Left ventricle myocardium inferior (tissue), 1 donor: ENCODE data around the gene KCP. TPM values are rescaled to one million over a fixed set of nuclear protein-coding genes. Genes with fewer than 3 reads are reported as not detected.

Experiments used
- DNase-seq: peaks from one replicate; pipeline ENCODE4 v3.0.0-alpha.2; 2020
- H3K27ac ChIP-seq: fragments of 200-600 bp; replicated peaks from 2 replicates; pipeline ENCODE4 v1.8.0; 2021
- H3K27me3 ChIP-seq: fragments of 200-600 bp; 2 replicates; pipeline ENCODE4 v1.8.0; 2021; ENCODE audit warnings: low read depth
- H3K36me3 ChIP-seq: fragments of 200-600 bp; 2 replicates; pipeline ENCODE4 v1.8.0; 2021
- H3K4me1 ChIP-seq: fragments of 200-600 bp; 2 replicates; pipeline ENCODE4 v1.8.0; 2021
- H3K4me3 ChIP-seq: fragments of 200-600 bp; 2 replicates; pipeline ENCODE4 v1.8.0; 2021; ENCODE audit warnings: mild to moderate bottlenecking, moderate library complexity
- H3K9me3 ChIP-seq: fragments of 200-600 bp; replicated peaks from 2 replicates; pipeline ENCODE4 v1.8.0; 2021
- CTCF ChIP-seq: fragments of 200-600 bp; IDR thresholded peaks from 2 replicates; pipeline ENCODE4 v1.8.0; 2021; ENCODE audit warnings: antibody characterized with exemption, mild to moderate bottlenecking, borderline replicate concordance
- intact Hi-C: fragments of 100-400 bp; cut with micrococcal nuclease; formaldehyde crosslinking; loops from one replicate; pipeline ENCODE4 v1.11.0; 2022
- total RNA-seq: library from RNA; stranded (reverse); fragmentation: NEBNext Ultra II Directional; extraction: Animal tissue kit (Norgen Biotek cat#: 25700); gene quantifications from one replicate; pipeline ENCODE4 v1.2.1, GENCODE V29; 2021
- donor health status: DM: no; HTN: yes; CAD: no; lungs with severe emphysema.

KCP gene
- total RNA-seq, 1 donor from 2014 or later, result 0.19 TPM

GRCh38 chr7:128856001-128856718 is 54.3 kb downstream of the KCP start:
- intact Hi-C loops, result no loop called here
- DNase-seq, result no peak
- no peak for TF ChIP-seq CTCF
- Histone ChIP-seq H3K4me3 (no peak overlapping the region), H3K4me1 (peaks cover 39% of the 10 kb centered on the region), H3K36me3 (peaks cover 60% of the 10 kb centered on the region), H3K27me3 (no peaks in the 10 kb centered on the region), H3K9me3 (no peaks in the 10 kb centered on the region), H3K27ac (peak overlapping the region; percentile 30)

- TF ChIP-seq CTCF, result no peak
- peaks cover 66% of the 10 kb centered on the region for H3K36me3 ChIP-seq
- no peak overlapping the region for H3K4me3 ChIP-seq
- H3K4me1 ChIP-seq, result peaks cover 34% of the 10 kb centered on the region
- H3K27me3 ChIP-seq, result no peaks in the 10 kb centered on the region
- H3K9me3 ChIP-seq, result no peaks in the 10 kb centered on the region
- peak overlapping the region; percentile 4 for H3K27ac ChIP-seq
- intact Hi-C loops, result no loop called here
- no peak for DNase-seq
These were observed 55.0 kb downstream of the KCP start for GRCh38 chr7:128855559-128855958.

- no peak for TF ChIP-seq CTCF
- no peak for DNase-seq
- Histone ChIP-seq H3K36me3 (peaks cover 78% of the 10 kb centered on the region), H3K27me3 (no peaks in the 10 kb centered on the region), H3K4me1 (peaks cover 22% of the 10 kb centered on the region), H3K27ac (no peak overlapping the region), H3K9me3 (no peaks in the 10 kb centered on the region), H3K4me3 (no peak overlapping the region)
- intact Hi-C loops, result no loop called here
These were observed 56.1 kb downstream of the KCP start for GRCh38 chr7:128854396-128854795.

GRCh38 chr7:128853799-128854198 is 56.7 kb downstream of the KCP start:
- intact Hi-C loops, result no loop called here
- Histone ChIP-seq H3K9me3 (no peaks in the 10 kb centered on the region), H3K4me3 (no peak overlapping the region), H3K36me3 (peaks cover 84% of the 10 kb centered on the region), H3K27me3 (no peaks in the 10 kb centered on the region), H3K27ac (peak overlapping the region; percentile 12), H3K4me1 (peaks cover 16% of the 10 kb centered on the region)
- no peak for DNase-seq
- TF ChIP-seq CTCF, result no peak

- H3K27me3 ChIP-seq, result no peaks in the 10 kb centered on the region
- no peak for DNase-seq
- H3K9me3 ChIP-seq, result no peaks in the 10 kb centered on the region
- H3K36me3 ChIP-seq, result peaks cover 95% of the 10 kb centered on the region
- no peak overlapping the region for H3K4me3 ChIP-seq
- no peak overlapping the region for H3K27ac ChIP-seq
- peaks cover 10% of the 10 kb centered on the region for H3K4me1 ChIP-seq
- TF ChIP-seq CTCF, result no peak
- intact Hi-C loops, result no loop called here
These were observed 57.8 kb downstream of the KCP start for GRCh38 chr7:128852537-128853254.
